HG02970 (cell line): Measurements from ENCODE around the gene CRYBA4.

Source experiments
- ATAC-seq: cut with Tn5 transposase; IDR thresholded peaks from one replicate; pipeline ENCODE4 v1.9.1; 2021; ENCODE audit warnings: mild to moderate bottlenecking, moderate library complexity, moderate number of reproducible peaks; ENCODE audit not compliant: unreplicated experiment, low FRiP score

CRYBA4 gene

DNA sequence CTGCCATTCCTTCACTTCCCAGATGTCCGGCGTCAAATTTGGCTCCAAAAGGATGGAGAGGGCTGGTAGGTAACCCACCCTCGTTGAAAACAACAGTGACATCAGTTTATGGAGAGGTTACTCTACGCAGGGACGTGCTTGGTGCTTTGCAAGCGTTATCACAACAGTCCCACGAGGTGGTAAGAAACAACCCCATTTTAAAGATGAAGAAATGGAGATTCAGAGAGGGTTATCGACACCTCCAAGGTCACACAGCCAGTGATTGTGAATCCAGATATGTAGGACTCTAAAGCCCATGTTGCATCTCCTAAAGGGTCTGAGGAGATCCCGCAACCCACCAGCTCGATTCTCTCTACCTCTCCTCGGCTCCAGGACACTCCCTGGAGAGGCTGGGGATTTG is 36.4 kb downstream of the CRYBA4 start:
- ATAC-seq, result no peak

- no peak for ATAC-seq
Observed at GRCh38 chr22:26658671-26659478, 37.1 kb downstream of the CRYBA4 start.

DNA sequence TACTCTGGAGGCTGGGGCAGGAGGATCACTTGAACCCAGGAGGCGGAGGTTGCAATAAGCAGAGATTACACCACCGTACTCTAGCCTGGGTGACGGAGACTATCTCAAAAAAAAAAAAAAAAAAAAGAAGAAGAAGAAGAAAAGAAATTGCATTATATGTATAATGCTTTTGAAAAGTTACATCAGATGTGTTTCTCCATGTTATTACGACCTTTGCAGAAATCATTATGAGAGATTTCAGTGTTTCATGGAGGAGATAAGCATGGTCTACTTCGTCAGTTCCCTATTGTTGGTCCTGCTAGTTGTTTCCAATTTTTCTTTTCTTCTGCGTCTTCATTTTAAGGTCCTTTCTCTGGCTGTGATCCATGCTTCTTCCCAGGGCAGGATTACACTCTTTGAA is 38.6 kb downstream of the CRYBA4 start:
- ATAC-seq, result no peak

DNA sequence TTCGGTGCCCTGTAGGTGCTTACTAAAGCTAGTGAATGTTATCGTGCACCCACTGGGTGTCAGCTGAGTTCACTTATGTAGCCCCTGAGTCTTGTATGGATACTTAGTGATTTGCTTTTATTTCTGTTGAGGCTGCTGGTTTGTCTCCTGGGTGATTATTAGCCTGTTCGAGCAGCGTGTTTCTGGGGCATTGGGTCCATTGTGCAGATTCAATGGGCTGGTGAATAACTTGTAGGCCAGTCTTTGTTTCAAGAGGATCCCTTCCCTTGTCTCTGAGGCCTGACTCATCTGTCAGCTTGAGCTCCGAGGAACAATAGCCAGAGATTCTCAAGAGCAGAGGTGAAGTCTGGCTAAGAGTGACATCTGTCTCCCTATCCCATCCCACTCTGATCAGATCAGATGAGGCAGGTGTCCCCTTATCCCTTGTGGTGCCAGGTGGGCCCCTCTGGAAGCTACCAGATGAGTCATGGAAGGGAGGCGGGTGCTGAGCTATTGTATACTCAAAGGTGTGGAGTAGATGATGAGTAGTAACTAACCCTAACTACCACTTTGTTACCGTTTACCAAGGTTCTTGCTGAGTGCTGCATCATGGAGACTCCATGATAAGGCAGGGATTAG is 39.3 kb downstream of the CRYBA4 start:
- ATAC-seq, result no peak

- no peak for ATAC-seq
Observed at GRCh38 chr22:26662160-26662559, 40.4 kb downstream of the CRYBA4 start.

DNA sequence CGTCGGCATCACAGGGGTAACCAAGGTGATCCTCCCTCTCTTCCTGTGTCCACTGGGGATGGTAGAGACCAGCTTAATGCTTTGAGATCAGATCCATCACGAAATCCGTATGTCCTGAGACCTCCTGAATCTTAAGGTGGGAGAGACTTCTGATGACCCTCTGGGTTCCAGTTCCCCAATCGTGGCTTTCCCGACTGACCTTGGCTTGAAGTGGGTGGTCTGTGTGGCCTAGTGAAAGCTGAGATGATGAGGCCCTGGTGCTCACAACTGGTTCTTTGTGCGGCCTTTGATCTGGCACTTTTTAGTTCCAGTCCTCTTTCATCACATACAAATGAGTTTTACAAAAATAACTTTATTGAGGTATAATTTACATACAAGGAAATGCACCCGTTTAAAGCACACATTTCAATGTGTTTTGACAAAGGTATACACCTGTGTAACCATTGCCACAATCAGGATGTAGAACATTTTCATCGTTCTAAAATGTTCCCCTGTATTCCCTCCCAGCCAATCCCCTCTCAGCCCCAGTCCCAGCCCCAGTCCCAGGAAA is 41.7 kb downstream of the CRYBA4 start:
- no peak for ATAC-seq

GRCh38 chr22:26665813-26666231 is 44.1 kb downstream of the CRYBA4 start:
- no peak for ATAC-seq

- ATAC-seq, result no peak
Observed at GRCh38 chr22:26667140-26667539, 45.4 kb downstream of the CRYBA4 start.

DNA sequence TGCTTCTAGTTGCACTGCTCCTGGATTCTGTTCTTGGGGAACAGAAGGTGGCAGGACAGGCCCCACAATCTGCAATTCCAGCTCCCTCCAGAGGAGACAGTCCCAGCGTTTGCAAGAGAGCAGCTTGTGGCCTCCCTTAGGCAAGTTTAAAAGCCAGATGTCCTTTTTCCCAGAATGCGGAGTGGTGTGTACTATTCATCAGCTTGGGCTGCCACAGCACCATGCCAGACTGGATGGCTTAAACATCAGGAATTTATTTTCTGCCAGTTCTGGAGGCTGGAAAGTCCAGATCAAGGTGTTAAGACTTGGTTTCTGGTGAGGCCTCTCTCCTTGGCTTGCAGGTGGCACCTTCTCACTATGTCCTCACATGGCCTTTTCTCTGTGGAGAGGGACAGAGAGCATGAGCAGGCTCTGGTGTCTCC is 47.3 kb downstream of the CRYBA4 start:
- no peak for ATAC-seq

GRCh38 chr22:26670459-26670858 is 48.7 kb downstream of the CRYBA4 start:
- no peak for ATAC-seq

- ATAC-seq, result no peak
Observed at GRCh38 chr22:26671317-26672059, 49.7 kb downstream of the CRYBA4 start.

DNA sequence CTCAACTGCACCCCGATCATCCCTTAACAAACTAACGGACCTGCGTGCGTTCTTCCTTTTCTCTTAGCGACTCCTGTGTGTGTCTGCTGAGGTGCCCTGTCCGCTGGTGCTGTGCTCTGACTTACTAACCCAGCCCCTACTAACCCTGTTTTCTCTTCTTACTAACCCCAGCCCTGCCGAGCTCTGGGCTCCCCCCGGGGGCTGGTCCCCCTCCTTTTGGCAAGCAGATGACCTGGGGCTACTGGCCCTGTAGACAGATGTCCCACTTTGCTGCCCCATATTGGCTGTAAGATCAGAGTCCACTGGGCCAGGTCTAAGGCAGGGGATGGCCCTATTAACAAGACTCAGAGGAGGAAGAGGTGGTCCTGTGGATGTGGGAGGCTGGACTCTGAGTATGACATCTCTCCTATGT is 50.3 kb downstream of the CRYBA4 start:
- ATAC-seq, result no peak

DNA sequence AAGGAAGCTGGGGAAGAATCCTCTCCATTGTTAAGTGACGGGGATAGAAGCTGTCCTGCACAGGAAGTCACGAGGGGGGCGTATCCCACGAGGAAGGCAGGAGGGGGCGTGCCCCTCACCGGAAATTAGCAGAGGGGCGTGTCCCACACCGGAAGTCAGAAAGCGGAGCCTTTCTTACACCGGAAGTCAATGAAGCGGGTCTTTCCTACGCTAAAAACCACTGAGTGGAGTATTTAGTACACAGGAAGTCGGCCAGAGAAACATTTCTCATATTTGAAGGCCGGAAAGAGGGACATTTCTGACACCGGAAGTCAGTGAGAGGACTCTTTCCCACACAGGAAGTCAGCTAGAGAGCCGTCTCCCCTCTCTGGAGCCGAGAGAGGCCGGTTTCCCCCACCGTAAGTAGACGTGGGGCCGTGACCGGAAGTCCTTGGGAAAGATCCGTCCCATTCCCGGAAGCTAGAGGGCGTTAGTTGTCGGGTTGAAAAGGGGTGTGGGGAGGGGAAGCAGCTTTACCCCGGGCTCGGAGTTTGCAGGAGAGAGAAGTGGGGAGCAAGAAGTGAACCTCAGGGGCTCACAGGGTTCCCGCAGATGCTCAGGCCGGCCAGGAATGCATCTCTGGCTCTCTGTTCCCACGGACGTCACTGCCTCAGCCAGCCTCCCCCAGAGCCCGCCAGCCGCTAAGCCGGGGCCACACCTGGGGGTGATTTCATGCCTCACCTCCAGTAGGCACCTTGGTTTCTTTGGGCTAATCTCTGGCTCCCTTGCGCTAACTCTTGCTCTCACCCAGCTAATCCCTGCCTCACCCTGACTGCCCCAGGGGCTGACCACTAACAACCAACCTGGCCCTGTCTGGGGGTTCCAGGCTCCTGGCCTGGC is 51.1 kb downstream of the CRYBA4 start:
- peak; percentile 59 for ATAC-seq

DNA sequence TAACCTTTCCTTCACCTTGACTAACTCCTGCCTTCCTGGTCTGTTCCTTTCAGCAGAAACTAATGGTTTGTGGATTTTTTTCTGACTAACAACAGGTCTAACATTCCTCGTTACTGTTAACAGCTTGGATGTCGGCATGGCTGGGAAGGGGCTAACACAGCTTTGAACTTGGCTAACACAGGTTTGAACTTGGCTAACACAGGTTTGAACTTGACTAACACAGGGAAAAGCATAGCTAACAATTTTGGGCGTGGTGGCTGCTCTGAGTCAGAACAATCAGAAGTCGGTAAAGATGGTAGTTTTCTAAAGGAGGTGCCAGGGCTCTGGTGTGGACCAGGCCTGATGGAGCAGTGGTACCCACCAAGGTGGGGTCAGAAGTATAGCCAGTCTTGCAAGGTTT is 51.7 kb downstream of the CRYBA4 start:
- no peak for ATAC-seq

GRCh38 chr22:26674211-26675190 is 52.7 kb downstream of the CRYBA4 start:
- no peak for ATAC-seq

DNA sequence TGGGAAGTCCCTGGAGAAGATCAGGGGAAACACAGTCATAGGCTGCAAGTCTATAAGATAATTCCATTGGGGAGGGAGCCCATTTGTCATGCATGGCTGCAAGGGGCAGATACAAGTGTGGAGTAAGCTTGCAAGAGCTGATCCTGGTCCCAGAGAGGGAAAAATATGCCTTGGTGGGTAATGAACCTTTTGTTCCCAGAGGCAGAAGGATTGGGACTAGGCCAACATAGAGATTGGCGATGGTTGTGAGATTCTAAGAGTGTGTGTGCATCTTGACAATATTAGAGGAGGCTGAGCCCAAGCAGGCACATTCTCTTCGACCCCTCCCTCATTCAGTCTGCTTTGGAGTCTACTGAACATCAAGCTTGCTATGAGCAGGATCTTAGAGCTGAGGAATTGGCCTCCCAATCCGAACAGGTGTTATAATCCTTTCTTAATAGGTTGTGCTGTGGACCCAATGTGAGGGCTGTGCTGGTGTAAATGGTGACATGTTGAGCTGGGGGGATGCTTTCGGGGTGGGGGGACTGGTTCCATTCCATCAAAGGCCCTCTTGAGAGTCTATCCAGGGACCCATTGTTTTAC is 54.0 kb downstream of the CRYBA4 start:
- ATAC-seq, result no peak

DNA sequence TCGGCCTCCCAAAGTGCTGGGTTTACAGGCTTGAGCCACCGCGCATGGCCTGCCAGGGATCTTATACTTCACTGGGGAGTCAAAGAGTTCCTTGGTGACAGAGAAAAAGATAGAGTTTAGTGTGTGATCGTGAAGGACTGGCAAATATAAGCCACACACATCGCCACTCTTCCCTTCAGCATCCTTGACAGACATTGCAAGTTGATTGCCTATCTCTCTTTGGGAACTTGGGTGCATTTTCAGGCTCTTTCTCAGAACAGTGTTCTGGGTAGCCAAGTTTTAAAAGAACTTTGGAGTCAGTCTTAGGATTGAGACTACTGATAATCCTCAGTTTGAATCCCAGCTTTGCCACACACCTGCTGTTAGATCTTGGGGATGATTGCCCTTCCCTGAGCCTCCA is 55.5 kb downstream of the CRYBA4 start:
- ATAC-seq, result no peak

DNA sequence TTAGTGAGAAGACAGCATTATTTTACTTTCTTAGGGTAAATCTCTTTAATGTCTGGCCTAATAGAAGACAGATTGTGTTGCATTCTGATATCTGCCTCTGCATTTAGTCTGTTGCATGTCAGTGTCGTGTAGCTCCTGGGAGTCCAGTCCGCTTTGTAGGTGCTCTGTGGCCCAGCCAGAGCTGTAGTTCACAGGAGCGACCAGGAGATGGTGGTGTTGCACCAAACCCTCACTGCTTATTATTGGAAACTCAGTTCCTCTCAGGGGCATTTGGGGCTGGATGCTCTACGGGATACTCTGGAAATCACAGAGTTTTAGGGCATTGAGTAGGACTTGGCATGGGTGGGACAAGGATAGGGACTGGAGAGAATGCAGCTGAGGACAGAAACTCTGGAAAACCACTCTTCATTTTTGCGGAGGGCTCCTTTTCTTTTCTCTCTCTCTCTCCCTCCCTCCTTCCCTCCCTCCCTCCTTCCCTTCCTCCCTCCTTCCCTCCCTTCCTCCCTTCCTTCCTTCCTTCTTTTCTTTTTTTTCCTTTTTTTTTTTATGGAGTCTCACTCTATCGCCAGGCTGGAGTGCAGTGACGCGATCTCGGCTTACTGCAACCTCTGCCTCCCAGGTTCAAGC is 57.4 kb downstream of the CRYBA4 start:
- ATAC-seq, result no peak
